HG02840 (cell line): Measurements from ENCODE around the gene NME7.
A peak's percentile ranks its signal among the peaks of the same experiment; 100 is the strongest.

Source experiments
- ATAC-seq: cut with Tn5 transposase; IDR thresholded peaks from one replicate; pipeline ENCODE4 v1.9.1; 2021; ENCODE audit warnings: mild to moderate bottlenecking, moderate library complexity, moderate number of reproducible peaks; ENCODE audit not compliant: unreplicated experiment, low FRiP score

The NME7 gene

DNA sequence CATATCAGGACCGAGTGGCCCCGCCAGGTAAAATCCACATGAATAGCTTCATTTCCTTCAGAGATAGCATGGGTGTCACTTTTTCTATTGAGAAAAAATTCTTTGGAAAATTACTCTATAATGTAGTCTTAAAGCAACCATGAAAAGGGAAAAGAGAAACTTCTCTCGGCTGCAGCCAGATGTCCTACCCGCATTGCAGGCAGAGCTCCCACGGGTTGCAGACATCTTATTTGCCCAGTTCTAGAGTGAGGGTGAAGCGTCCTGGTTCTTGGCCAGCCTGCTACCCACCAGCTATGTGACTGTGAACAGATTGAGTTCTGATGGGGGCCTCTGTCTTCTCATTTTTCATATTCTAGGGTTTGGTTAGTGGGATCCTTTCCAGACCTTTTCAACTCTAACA is 256.1 kb downstream of the NME7 start:
- no peak for ATAC-seq

DNA sequence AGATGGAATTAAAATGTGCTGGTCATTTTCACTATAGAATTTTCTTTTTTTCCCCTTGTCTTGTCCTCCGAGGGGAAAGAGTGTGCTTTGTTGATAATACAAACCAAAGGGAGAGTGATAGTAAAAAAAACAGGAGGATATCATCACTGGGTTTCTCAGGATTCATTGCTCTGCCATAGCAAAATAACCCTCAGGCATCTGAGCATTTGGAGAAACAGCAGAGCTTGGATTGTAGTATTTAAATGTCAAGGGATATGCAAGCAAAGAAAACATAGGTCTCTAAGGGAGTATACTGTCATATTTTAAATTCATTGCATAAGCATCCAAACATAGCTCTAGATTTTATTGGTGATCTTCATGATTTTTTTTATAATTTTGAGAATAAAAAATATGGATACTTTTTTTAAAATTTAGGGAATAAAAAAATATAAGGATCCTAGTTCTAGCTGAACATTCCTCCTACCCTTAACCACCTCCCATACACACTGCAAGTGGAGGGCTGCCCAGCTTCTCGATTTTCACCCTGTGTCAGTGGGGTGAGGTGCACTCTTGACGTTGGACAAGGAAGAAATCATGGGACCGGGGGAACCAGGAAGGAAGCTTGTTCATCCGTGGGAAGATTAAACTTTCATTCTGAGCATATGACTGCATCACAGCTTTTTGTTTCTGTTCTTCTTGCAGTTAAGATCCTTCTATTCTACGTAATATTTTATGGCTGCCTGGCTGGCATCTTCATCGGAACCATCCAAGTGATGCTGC is 256.7 kb downstream of the NME7 start:
- no peak for ATAC-seq

DNA sequence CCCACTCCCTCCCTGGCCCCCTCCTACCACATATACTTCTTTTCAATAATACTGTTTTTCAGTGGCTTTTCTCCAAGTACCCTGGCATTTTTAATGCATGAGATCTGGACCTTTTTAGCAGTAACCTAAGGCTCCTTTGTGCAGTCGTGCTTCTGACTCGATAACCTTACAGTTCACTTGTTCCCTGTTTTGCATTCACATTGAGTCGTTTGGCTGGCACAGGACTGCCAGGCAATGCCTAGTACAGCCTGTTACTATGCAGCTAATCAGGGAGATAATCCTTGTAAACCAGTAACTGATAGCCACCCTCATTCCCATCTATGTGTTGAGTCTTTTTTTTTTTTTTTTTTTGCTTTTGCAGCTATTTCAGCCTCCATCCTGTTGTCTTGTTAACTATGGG is 257.4 kb downstream of the NME7 start:
- no peak for ATAC-seq

DNA sequence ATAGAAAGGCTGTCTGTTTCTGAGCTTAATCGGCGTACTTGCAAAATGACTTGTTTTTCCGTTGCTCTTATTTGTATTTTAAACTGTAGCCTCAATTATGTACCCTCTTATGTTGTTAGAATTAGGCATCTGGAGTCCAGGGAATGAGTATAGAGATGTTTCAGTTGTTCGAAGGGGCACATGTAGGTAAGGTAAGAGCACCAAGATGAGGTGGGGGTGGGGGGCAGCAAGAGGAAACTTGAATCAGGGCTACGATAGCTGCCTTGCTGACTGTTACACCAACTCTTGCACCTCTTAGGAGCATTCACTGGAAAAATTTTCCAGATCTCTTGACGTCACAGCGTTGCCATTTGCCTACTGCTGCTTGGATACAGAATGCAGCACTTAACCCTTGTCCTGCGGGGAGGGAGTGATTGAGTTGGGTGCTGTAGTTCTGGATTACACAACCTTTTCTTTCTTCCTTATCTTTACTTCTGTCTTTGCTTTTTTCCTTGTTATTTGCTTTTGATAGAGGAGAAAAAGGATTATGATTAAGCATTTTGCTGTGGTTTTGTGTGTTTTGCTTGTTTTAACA is 257.9 kb downstream of the NME7 start:
- ATAC-seq: no peak

DNA sequence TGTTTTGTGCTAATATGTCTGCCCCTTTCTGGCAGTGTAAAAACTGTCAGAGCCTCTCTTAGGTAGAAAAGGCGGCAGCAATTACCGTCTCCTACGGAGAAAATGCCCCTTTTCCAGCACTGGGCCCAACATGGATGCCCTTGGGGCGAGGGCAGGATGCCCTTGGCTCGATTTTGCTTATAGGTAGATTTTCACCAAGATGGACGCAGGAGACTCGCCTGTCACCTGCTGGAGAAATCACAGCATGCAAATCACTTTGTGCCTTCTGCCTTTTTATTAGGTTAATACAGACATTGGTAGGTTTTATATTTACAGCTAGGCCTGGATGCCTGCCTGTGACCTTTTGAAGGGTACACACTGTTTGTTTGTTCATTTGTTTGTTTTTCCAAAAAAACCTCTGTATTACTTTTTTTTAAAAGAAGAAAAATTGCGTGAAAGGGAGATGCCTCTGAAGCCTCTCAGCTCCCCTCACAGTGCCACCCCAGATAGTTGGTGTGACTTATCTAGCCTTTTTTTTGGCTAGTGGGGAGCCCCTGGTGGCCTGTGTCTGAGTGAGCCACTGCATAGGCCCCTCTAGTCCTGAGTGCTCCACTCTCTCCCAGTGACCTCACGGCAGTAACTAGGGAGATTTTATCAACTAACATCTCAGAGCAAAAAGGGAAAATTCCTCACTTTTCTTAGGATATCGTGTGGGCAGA is 258.6 kb downstream of the NME7 start:
- no peak for ATAC-seq

DNA sequence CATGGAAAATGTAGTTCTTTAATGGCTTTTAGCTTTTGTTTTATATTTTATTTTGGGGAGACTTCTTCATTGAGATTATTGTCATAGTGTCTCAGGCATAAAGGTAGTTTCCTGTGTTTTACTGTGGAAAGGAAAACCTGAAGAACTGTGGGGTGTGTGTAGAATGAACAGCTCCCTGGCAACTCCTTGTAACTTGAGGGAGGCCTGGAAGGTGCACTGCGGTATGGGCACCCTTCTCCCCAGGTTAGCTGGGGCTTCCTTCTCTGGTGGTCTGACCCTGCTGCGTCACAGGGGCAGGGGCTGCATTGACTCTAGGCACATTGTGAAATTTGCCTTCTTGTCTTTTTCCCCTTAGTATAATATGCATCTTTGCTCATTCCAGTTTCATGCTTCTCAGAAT is 259.4 kb downstream of the NME7 start:
- ATAC-seq: no peak

DNA sequence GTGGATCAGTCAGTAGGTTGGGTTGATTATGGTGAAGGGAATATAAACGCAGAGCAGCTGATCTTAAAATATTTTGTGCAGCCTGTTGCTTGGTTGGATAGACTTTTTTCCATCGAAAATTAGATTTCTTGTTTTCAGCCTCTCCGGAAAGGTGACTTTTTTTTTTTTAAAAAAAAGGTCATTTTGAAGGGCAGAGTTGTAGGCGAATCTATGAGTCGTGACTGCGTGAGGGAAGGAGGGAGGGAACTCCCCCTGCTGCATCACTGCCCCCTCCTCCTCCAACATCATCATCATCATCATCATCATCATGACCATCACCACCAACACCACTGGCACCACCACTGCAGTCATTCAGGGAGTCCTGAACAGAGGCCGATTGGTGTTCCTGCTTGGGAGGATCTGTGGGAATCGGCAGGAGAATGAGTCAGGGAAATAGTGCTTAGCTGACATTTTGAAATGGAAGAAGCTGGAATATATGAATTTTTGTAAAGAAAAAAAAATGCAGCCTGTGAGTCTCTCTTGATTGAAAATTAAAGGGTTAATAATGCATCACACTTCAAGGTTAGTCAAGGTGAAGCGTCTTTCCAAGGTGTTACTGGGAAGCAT is 259.9 kb downstream of the NME7 start:
- no peak for ATAC-seq

DNA sequence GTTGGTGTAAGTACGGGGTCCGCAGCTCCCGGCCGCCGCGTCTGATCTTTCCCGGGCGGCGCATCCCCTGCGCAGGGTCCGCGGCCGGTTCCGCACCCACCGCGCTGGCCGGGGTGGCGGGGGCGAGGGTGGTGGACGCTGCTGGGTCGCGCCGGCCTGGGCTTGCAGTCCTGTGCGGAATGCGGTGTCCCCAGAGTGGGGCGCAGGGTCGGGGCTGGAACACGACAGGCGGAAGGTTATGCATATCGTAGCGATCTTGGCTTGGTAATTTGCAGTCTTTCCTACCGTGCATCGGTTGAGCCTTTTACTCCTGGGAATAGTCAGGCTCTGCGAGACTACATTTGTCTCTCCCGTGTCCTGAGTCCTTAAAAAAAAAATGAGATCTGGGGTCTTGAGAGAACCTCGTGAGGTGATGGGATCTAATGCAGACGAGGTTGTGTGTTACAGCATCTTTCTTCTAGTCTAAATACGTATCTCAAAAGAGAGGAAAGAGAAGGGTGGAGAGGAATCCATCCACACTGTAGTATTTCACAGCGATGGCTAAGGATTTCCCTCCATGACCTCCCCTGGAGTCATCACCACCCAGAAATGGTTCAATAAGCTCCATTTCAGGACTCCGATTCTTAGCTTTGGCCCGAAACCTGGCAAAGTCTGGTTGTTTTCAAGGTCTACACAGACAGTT is 260.5 kb downstream of the NME7 start:
- ATAC-seq: no peak

DNA sequence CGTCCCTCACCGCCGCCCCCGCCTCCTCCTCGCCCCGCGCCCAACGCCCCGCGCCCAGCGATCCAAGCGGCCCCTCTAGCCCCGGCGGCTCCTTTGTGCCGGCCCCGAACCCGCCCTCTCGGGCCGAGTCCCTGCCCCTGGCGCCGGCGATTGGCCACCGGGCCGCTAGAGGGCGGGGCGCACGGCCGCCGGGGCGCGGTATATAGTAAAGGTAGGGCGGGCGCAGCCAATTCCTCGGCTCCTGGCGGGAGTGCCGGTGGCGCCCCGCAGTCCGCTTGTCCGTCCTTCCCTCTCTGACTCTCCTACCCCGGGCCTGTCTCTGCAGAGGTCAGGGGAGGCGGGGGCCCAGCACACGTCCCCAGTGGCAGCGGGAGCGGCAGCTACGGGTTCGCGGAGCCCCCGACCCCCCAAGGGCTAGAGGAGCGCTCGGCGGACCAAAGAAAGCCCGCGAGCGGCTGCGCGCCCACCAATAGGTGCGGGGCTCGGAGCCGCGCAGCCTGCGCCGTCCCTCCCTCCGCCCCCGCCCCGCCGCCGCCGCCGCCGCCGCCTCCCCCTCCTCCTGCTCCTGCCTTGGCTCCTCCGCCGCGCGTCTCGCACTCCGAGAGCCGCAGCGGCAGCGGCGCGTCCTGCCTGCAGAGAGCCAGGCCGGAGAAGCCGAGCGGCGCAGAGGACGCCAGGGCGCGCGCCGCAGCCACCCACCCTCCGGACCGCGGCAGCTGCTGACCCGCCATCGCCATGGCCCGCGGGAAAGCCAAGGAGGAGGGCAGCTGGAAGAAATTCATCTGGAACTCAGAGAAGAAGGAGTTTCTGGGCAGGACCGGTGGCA is 261.3 kb downstream of the NME7 start, which contains the start of gene ATP1B1:
ATP1B1 (plus strand) TSS at position 596 of the 826 bp plus-strand sequence; CDS start at position 736, 140 bp downstream.
- peak; percentile 82 for ATAC-seq

DNA sequence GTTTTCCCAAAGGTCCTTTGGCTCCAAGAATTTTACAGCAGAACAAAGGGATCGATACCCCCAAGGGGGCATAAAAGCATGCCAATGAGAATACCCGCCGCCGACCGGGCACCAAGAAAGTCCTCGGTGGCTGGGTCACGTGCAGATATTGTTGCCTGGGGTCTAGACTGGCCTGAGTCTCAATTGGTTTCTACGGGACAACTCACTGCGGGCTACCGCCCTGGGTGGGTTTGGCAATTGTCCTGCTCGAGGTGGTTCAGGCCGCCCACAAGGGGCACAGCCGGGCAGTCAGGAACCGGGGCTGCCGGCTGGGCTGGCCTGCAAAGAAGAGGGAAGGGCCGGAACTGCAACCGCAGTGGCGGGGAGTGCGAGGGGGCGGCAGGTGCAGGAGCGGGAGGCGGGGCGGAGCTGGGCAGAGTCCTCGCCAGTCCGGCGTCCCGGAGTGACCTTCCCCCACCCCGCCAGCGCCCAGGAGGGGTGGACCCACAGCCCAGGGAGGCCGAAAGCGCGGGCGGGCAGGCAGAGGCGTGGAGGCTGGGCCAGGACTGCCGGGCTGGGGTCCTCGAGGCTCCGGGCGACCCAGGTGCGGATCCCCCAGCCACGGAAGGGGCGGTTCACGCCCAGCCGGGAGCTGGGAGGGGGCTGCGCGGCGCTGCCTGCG is 262.0 kb downstream of the NME7 start:
- ATAC-seq: peak; percentile 31

DNA sequence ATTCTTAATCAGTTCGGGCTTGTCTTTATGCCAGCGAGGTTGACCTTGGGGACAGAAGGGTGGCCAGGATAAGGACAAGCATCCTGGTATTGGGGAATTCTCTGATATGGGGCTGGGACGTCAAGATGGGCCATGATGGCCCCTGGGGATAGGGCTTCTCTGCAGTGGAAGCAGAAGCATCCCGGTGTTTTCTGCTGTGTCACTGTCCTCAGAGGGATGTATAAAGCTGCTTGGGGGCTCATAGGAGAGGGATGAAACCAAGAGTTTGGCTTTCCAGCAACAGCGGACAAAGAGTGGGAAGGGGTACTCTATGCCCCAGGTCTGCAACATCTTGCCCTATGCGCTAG is 262.5 kb downstream of the NME7 start:
- ATAC-seq: no peak

DNA sequence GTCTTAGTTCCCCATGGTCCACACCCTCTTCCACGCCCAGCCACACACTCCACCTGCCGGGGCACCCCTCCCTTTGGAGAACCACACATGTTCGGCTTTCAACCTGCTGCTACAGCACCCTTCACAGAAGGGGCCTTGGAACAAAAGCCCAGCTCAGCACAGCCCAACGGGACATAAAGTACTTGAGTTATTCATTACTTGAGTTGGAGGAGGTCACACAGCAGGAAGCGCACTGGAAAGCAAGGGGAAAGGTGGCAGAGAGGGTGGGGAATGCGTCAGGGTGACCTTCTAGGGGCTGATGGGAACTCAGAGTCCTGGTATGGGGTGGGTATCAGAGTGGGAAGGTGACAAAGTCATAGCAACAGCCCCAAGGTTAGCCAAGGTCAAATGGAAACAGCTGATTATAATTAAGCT is 264.1 kb downstream of the NME7 start:
- ATAC-seq: no peak

DNA sequence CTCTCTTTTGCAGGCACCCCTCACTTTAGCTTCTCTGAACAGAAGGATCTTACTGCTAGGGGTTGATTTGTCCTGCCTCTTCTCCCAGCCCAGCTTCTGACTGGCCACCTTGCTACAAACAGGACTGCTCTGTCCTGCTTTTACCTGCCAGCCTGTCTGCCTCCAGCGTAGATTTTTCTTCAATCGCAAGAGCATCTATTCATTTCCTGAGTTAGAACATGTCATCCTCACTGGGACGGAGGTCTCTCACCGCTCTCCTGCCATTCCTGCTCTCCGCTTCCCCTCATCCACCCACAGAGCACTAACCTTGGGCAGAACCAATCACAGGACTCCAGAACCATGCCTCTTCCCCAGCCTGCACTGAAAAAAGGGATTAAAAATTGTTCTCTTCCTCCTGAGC is 264.6 kb downstream of the NME7 start:
- no peak for ATAC-seq

DNA sequence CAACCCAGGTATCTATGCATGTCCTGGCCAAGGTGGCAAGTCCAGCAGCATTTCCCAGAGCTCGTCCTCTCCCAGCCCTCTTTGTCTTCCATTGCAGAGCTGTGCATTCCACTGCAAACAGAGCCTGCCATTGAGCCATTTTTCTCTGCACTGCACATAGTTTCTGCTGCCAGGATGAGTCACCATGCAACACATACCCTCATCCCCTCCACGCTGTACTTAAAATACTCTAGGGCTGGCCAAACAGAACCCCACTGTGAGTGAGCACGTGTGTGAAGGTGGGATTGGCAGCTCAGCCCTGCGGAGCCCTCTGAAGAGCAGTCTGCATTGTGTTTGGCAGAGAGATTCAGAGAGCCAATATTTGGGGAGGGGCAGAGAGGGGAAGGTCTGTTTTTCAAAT is 265.0 kb downstream of the NME7 start:
- no peak for ATAC-seq

DNA sequence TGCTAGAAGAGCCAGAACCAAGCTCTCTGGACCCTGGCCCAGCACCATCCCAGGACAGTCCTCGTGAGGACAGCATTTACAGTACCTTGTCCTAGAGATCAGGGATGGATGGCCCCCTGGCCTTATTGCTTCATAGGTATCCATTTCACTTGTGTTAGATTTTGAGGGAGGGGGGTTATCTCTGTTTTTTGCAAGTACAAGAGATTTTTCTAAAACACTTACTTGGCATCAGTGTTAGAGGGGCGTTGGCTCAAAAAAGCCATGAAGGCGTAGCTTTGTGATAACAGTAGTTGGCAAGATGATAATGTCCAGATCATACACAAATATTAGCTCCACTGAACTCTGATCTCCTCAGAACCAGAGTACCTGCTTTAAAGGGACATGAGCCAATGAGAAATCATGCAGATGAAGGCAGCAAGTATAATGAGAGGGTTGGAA is 266.9 kb downstream of the NME7 start:
- no peak for ATAC-seq

DNA sequence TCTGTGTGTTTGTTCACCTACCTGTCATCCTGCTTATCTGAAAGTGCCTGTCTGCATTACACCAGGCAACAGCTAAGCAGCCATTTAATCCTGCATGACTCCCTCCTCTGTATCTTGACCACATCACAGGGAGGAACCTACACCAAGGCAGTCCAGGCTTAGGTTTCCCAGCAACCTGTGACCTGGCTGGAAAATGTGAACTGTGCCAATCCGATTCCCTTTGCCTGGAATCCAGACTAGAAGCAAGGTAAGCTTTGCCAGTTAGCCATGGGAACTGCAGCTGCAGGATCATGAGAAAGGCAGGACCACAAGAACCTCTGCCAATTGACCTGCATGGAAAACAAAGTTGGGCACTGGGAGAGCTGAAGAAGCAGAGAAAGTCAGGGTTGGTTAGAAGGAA is 267.4 kb downstream of the NME7 start:
- ATAC-seq: no peak

DNA sequence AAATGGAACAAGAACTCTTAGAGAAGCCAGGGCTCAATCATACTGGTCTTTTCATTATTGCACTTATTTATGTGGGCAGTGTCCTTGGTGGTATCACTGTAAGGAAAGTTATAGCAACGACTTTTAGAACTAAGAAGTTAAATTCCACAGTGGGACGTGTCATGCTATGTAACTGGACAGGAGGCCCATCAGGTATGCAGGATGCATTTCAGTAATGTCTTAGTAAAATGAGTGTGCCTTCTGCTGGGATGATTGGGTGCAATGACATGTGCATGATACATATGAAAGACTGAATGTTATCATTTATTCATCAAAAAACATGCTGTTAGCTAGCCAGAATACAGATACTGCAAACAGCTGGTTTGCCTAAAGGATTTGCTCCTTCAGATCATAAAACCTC is 268.0 kb downstream of the NME7 start:
- no peak for ATAC-seq

DNA sequence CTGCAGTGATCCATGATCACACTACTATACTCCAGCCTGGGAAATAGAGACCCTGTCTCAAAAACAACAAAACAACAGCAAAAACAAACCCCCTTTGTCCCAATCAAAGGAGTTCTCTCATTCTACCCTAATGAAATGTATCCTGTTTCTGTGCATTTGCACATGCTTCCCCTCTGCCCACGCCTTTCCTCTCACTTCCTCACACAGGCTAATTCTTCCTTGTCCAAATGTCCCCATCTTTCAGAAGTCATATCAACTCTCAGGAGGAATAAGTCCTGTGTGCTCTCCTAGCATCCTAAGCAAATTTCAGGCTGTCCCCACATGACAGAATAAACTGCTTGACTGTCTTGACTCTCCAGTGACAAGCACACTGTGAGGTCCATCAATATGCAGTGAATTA is 269.2 kb downstream of the NME7 start:
- no peak for ATAC-seq

DNA sequence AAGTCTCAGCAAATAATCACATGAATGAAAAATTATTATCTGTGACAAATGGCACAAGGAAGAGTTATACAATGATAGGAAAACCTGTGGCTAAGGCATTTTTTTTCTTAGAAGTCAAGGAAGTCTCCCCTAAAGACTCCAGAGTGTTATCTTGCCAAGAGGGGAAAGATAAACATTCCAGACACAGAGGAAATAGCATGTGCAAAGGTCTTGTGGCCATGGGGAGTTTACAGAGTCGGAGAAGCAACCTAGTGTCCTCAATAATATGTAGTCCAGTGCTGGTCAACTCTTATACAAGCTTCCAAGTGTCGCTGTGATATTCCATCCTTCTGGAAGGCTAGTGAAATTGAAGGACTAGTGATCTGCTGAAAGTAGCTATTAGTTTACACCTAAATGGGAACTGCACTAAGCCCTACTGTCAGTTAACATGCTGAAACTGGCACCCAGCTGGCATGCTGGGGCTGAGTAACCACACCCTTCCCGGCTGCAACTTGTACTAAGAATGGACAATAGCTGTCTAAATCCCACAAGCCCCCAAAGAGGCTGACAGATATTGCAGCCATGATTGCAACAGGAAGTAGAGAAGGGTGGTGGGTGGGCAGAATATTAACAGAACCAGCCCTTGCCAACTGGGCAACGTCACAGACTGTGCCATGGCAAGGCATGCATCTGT is 272.6 kb downstream of the NME7 start:
- no peak for ATAC-seq
